Effector memory CD8-positive, alpha-beta T cell (primary cell): ENCODE results near the gene INSR.
"Not testable (repeated sequence)": the region's sequence is repeated elsewhere in the genome, so short reads cannot be mapped to it uniquely, and the experiment has no call there.

Experiments used
- ATAC-seq: fragments of 150-1000 bp; cut with Tn5 transposase; replicated peaks from 2 replicates; pipeline ENCODE4 v1.10.0; 2021; ENCODE audit warnings: mild to moderate bottlenecking, moderate library complexity
- DNase-seq, 3 experiments: peaks; one replicate each; pipeline ENCODE4 v3.0.0; 2021
- H3K27ac Mint-ChIP-seq, 2 donors: one replicate each; pipeline ENCODE4 v1.8.0; 2022; ENCODE audit warnings: mild to moderate bottlenecking in 2 of 2, mixed read lengths in 2 of 2, moderate library complexity in 2 of 2
- H3K27me3 Mint-ChIP-seq, 2 donors: one replicate each; pipeline ENCODE4 v1.8.0; 2022; ENCODE audit warnings: mixed read lengths in 2 of 2
- H3K36me3 Mint-ChIP-seq: one replicate; pipeline ENCODE4 v1.8.0; 2022; ENCODE audit warnings: mild to moderate bottlenecking, moderate library complexity, mixed read lengths; ENCODE audit not compliant: insufficient read depth
- H3K4me1 Mint-ChIP-seq, 2 donors: one replicate each; pipeline ENCODE4 v1.8.0; 2022; ENCODE audit warnings: low read depth in 2 of 2, mixed read lengths in 2 of 2
- H3K4me3 Mint-ChIP-seq, 2 donors: one replicate each; pipeline ENCODE4 v1.8.0; 2022; ENCODE audit warnings: mild to moderate bottlenecking in 2 of 2, mixed read lengths in 2 of 2, moderate library complexity in 2 of 2
- H3K9me3 Mint-ChIP-seq, 2 donors: one replicate each; pipeline ENCODE4 v1.8.0; 2022; ENCODE audit warnings: mixed read lengths in 2 of 2

Gene INSR

GRCh38 chr19:7238051-7238450, 56.2 kb downstream of the INSR start:
- H3K27ac Mint-ChIP-seq, result no peak overlapping the region
- H3K36me3 Mint-ChIP-seq, result no peaks in the 10 kb centered on the region
- DNase-seq (no peak), ATAC-seq (no peak)
- H3K4me1 Mint-ChIP-seq, result no peaks in the 10 kb centered on the region
- H3K27me3 Mint-ChIP-seq, result no peaks in the 10 kb centered on the region
- peaks cover 0 to 2% of the 10 kb centered on the region in 2 donors for H3K9me3 Mint-ChIP-seq
- H3K4me3 Mint-ChIP-seq, result no peak overlapping the region

- Mint-ChIP-seq H3K4me3 (no peak overlapping the region), H3K36me3 (no peaks in the 10 kb centered on the region), H3K9me3 (peaks cover 0 to 2% of the 10 kb centered on the region in 2 donors), H3K27me3 (no peaks in the 10 kb centered on the region), H3K27ac (no peak overlapping the region), H3K4me1 (no peaks in the 10 kb centered on the region)
- DNase-seq (no peak), ATAC-seq (no peak)
Observed at GRCh38 chr19:7236153-7236552, 58.1 kb downstream of the INSR start.

- Mint-ChIP-seq H3K9me3 (no peaks in the 10 kb centered on the region), H3K27me3 (peaks cover 0 to 19% of the 10 kb centered on the region in 2 donors), H3K36me3 (peaks cover 3% of the 10 kb centered on the region), H3K4me3 (no peak overlapping the region), H3K4me1 (no peaks in the 10 kb centered on the region), H3K27ac (no peak overlapping the region)
- DNase-seq (no peak), ATAC-seq (no peak)
Observed at GRCh38 chr19:7230826-7231225, 63.4 kb downstream of the INSR start.

GRCh38 chr19:7229735-7230134, 64.5 kb downstream of the INSR start:
- H3K36me3 Mint-ChIP-seq, result peaks cover 3% of the 10 kb centered on the region
- H3K27ac Mint-ChIP-seq, result no peak overlapping the region
- peaks cover 6 to 30% of the 10 kb centered on the region in 2 donors for H3K27me3 Mint-ChIP-seq
- H3K4me3 Mint-ChIP-seq, result no peak overlapping the region
- no peak for ATAC-seq
- no peaks in the 10 kb centered on the region for H3K9me3 Mint-ChIP-seq
- H3K4me1 Mint-ChIP-seq, result no peaks in the 10 kb centered on the region
- no peak for DNase-seq

GRCh38 chr19:7228935-7229541, 65.2 kb downstream of the INSR start:
- DNase-seq, result no peak
- no peaks in the 10 kb centered on the region for H3K9me3 Mint-ChIP-seq
- peaks cover 3% of the 10 kb centered on the region for H3K36me3 Mint-ChIP-seq
- peaks cover 11 to 37% of the 10 kb centered on the region in 2 donors for H3K27me3 Mint-ChIP-seq
- H3K27ac Mint-ChIP-seq, result no peak overlapping the region
- H3K4me3 Mint-ChIP-seq, result no peak overlapping the region
- no peak for ATAC-seq
- no peaks in the 10 kb centered on the region for H3K4me1 Mint-ChIP-seq

- Mint-ChIP-seq H3K36me3 (peaks cover 3% of the 10 kb centered on the region), H3K27ac (no peak overlapping the region), H3K27me3 (peaks cover 11 to 44% of the 10 kb centered on the region in 2 donors), H3K4me3 (no peak overlapping the region), H3K4me1 (no peaks in the 10 kb centered on the region), H3K9me3 (no peaks in the 10 kb centered on the region)
- ATAC-seq (no peak), DNase-seq (no peak)
Observed at GRCh38 chr19:7227735-7228134, 66.5 kb downstream of the INSR start.

- ATAC-seq, H3K36me3 Mint-ChIP-seq, H3K27ac Mint-ChIP-seq, H3K4me1 Mint-ChIP-seq, DNase-seq, H3K9me3 Mint-ChIP-seq, H3K4me3 Mint-ChIP-seq: not testable (repeated sequence)
- peaks cover 11 to 50% of the 10 kb centered on the region in 2 donors for H3K27me3 Mint-ChIP-seq
Observed at GRCh38 chr19:7227149-7227548, 67.1 kb downstream of the INSR start.

GRCh38 chr19:7226739-7227138, 67.5 kb downstream of the INSR start:
- Mint-ChIP-seq H3K27ac (no peak overlapping the region), H3K36me3 (peaks cover 3% of the 10 kb centered on the region), H3K27me3 (peaks cover 11 to 54% of the 10 kb centered on the region in 2 donors), H3K9me3 (no peaks in the 10 kb centered on the region), H3K4me1 (no peaks in the 10 kb centered on the region), H3K4me3 (no peak overlapping the region)
- ATAC-seq (no peak), DNase-seq (no peak)

GRCh38 chr19:7225741-7226140, 68.5 kb downstream of the INSR start:
- H3K4me3 Mint-ChIP-seq, result no peak overlapping the region
- H3K27me3 Mint-ChIP-seq, result peaks cover 11 to 64% of the 10 kb centered on the region in 2 donors
- H3K36me3 Mint-ChIP-seq, result peaks cover 3% of the 10 kb centered on the region
- H3K4me1 Mint-ChIP-seq, result no peaks in the 10 kb centered on the region
- DNase-seq (no peak), ATAC-seq (no peak)
- no peak overlapping the region for H3K27ac Mint-ChIP-seq
- no peaks in the 10 kb centered on the region for H3K9me3 Mint-ChIP-seq

- peaks cover 3% of the 10 kb centered on the region for H3K36me3 Mint-ChIP-seq
- H3K27me3 Mint-ChIP-seq, result peaks cover 11 to 65% of the 10 kb centered on the region in 2 donors
- no peak for DNase-seq
- no peak overlapping the region for H3K27ac Mint-ChIP-seq
- no peaks in the 10 kb centered on the region for H3K4me1 Mint-ChIP-seq
- no peaks in the 10 kb centered on the region for H3K9me3 Mint-ChIP-seq
- no peak for ATAC-seq
- no peak overlapping the region for H3K4me3 Mint-ChIP-seq
Observed at GRCh38 chr19:7224995-7225394, 69.2 kb downstream of the INSR start.

- Mint-ChIP-seq H3K27ac (no peak overlapping the region), H3K36me3 (peaks cover 3% of the 10 kb centered on the region), H3K4me3 (no peak overlapping the region), H3K4me1 (no peaks in the 10 kb centered on the region), H3K27me3 (peaks cover 11 to 64% of the 10 kb centered on the region in 2 donors), H3K9me3 (no peaks in the 10 kb centered on the region)
- DNase-seq (no peak), ATAC-seq (no peak)
Observed at GRCh38 chr19:7224209-7224686, 70.0 kb downstream of the INSR start.

- Mint-ChIP-seq H3K4me1 (no peaks in the 10 kb centered on the region), H3K4me3 (no peak overlapping the region), H3K27ac (no peak overlapping the region), H3K9me3 (no peaks in the 10 kb centered on the region), H3K27me3 (peaks cover 11 to 56% of the 10 kb centered on the region in 2 donors), H3K36me3 (peaks cover 3% of the 10 kb centered on the region)
- ATAC-seq, result no peak
- DNase-seq, result no peak
Observed at GRCh38 chr19:7223429-7223828, 70.8 kb downstream of the INSR start.

GRCh38 chr19:7219056-7219455, 75.2 kb downstream of the INSR start:
- no peak overlapping the region for H3K4me3 Mint-ChIP-seq
- H3K27ac Mint-ChIP-seq, result no peak overlapping the region
- no peak for DNase-seq
- H3K36me3 Mint-ChIP-seq, result no peaks in the 10 kb centered on the region
- no peaks in the 10 kb centered on the region for H3K4me1 Mint-ChIP-seq
- H3K27me3 Mint-ChIP-seq, result peaks cover 6 to 45% of the 10 kb centered on the region in 2 donors
- no peaks in the 10 kb centered on the region for H3K9me3 Mint-ChIP-seq
- ATAC-seq, result no peak

GRCh38 chr19:7217861-7218260, 76.4 kb downstream of the INSR start:
- ATAC-seq (no peak), DNase-seq (no peak)
- peaks cover 13 to 46% of the 10 kb centered on the region in 2 donors for H3K27me3 Mint-ChIP-seq
- H3K27ac Mint-ChIP-seq, result peak overlapping the region in 1 of 2 donors; percentile 54
- peaks cover 2% of the 10 kb centered on the region for H3K36me3 Mint-ChIP-seq
- H3K9me3 Mint-ChIP-seq, result no peaks in the 10 kb centered on the region
- peaks cover 0 to 2% of the 10 kb centered on the region in 2 donors for H3K4me1 Mint-ChIP-seq
- no peak overlapping the region for H3K4me3 Mint-ChIP-seq
